Stomach (tissue), 4 donors: ENCODE data around the gene SP1.

Experiments
- POLR2AphosphoS5 ChIP-seq, 3 donors: sonication (generic); formaldehyde crosslinking; IDR thresholded peaks; one replicate each; pipeline ENCODE4 v1.6.1; 2016; ENCODE audit warnings: antibody characterized with exemption in 3 of 3
- TF ChIP-seq, protein P1 (sequence below), 7 experiments: fragments of 450-650 bp in 4 of 7; fragments of 200-600 bp in 3 of 7; sonication (generic) in 3 of 7; IDR thresholded peaks; one replicate each; pipeline ENCODE4 v1.5.1; 2016 to 2019; ENCODE audit warnings: antibody characterized with exemption in 7 of 7, control low read depth in 2 of 7, mild to moderate bottlenecking in 1 of 7

DNA sequence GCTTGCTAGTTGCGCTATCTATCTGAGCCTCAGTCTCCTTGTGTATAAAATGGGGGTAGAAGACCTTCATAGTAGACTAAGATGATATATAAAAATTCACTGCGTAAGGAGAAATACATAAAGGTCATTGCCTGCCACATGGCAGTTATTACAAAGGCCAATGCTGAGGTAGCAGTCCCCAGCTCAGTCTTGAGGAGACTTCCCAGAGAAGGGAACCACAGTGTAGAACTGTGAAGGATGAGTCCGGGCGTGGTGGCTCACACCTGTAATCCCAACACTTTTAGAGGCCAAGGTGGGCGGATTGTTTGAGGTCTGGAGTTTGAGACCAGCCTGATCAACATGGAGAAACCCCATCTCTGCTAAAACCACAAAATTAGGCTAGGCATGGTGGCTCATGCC is 26.7 kb upstream of the SP1 start:
- TF ChIP-seq, protein P1, sequence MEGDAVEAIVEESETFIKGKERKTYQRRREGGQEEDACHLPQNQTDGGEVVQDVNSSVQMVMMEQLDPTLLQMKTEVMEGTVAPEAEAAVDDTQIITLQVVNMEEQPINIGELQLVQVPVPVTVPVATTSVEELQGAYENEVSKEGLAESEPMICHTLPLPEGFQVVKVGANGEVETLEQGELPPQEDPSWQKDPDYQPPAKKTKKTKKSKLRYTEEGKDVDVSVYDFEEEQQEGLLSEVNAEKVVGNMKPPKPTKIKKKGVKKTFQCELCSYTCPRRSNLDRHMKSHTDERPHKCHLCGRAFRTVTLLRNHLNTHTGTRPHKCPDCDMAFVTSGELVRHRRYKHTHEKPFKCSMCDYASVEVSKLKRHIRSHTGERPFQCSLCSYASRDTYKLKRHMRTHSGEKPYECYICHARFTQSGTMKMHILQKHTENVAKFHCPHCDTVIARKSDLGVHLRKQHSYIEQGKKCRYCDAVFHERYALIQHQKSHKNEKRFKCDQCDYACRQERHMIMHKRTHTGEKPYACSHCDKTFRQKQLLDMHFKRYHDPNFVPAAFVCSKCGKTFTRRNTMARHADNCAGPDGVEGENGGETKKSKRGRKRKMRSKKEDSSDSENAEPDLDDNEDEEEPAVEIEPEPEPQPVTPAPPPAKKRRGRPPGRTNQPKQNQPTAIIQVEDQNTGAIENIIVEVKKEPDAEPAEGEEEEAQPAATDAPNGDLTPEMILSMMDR (IDR thresholded peaks at IDR 0.05), result no peak
- TF ChIP-seq POLR2AphosphoS5 (IDR thresholded peaks at IDR 0.05), result no peak
